NT2/D1 (cell line): ENCODE data around the gene CD58.
A peak's percentile ranks its signal among the peaks of the same experiment; 100 is the strongest.

ENCODE experiments used
- DNase-seq: peaks from one replicate; pipeline ENCODE4 v3.0.0-alpha.2; 2011; ENCODE audit warnings: low read depth, low spot score
- H3K27me3 ChIP-seq: 2 replicates; pipeline ENCODE4 v1.6.0; 2011; ENCODE audit warnings: mild to moderate bottlenecking; ENCODE audit not compliant: insufficient read length, insufficient read depth
- H3K36me3 ChIP-seq: 2 replicates; pipeline ENCODE4 v1.6.1; 2011; ENCODE audit warnings: mild to moderate bottlenecking, low read length, mixed read lengths; ENCODE audit not compliant: insufficient read depth, insufficient read length
- H3K4me1 ChIP-seq: 2 replicates; pipeline ENCODE4 v1.5.1; 2011; ENCODE audit not compliant: insufficient read depth, insufficient read length
- H3K4me3 ChIP-seq: 2 replicates; pipeline ENCODE4 v1.5.1; 2011; ENCODE audit warnings: low read depth; ENCODE audit not compliant: insufficient read length
- H3K9ac ChIP-seq: 2 replicates; pipeline ENCODE4 v1.6.0; 2011; ENCODE audit warnings: low read depth; ENCODE audit not compliant: insufficient read length
- H3K9me3 ChIP-seq: 2 replicates; pipeline ENCODE4 v1.5.1; 2011; ENCODE audit warnings: mild to moderate bottlenecking, low read length; ENCODE audit not compliant: insufficient read depth
- SUZ12 ChIP-seq: IDR thresholded peaks from 2 replicates; pipeline ENCODE4 v1.6.1; 2011; ENCODE audit not compliant: insufficient read length, insufficient read depth; ENCODE audit errors: extremely low read depth
- YY1 ChIP-seq: IDR thresholded peaks from 2 replicates; pipeline ENCODE4 v1.6.1; 2011; ENCODE audit not compliant: insufficient read length, insufficient read depth
- ZNF274 ChIP-seq: IDR thresholded peaks from 2 replicates; pipeline ENCODE4 v1.6.1; 2011; ENCODE audit warnings: mild to moderate bottlenecking, low read depth, low read length

Gene CD58

GRCh38 chr1:116503546-116504307 is 67.1 kb downstream of the CD58 start:
- TF ChIP-seq SUZ12 (no peak), YY1 (no peak), ZNF274 (no peak)
- Histone ChIP-seq H3K4me1 (no peaks in the 10 kb centered on the region), H3K36me3 (no peaks in the 10 kb centered on the region), H3K4me3 (no peak overlapping the region), H3K9me3 (no peaks in the 10 kb centered on the region), H3K27me3 (no peaks in the 10 kb centered on the region), H3K9ac (no peak overlapping the region)
- no peak for DNase-seq

GRCh38 chr1:116502671-116503314 is 68.0 kb downstream of the CD58 start:
- Histone ChIP-seq H3K36me3 (no peaks in the 10 kb centered on the region), H3K9ac (no peak overlapping the region), H3K9me3 (no peaks in the 10 kb centered on the region), H3K27me3 (no peaks in the 10 kb centered on the region), H3K4me1 (no peaks in the 10 kb centered on the region), H3K4me3 (no peak overlapping the region)
- no peak for DNase-seq
- no peak for TF ChIP-seq ZNF274
- no peak for TF ChIP-seq YY1
- TF ChIP-seq SUZ12 = no peak

GRCh38 chr1:116501870-116502244 is 69.0 kb downstream of the CD58 start:
- H3K27me3 ChIP-seq = no peaks in the 10 kb centered on the region
- no peaks in the 10 kb centered on the region for H3K36me3 ChIP-seq
- no peak for DNase-seq
- H3K9ac ChIP-seq = no peak overlapping the region
- no peaks in the 10 kb centered on the region for H3K4me1 ChIP-seq
- TF ChIP-seq ZNF274 (no peak), YY1 (no peak), SUZ12 (no peak)
- H3K9me3 ChIP-seq = no peaks in the 10 kb centered on the region
- H3K4me3 ChIP-seq = no peak overlapping the region

GRCh38 chr1:116501125-116501869 is 69.5 kb downstream of the CD58 start:
- DNase-seq = no peak
- H3K36me3 ChIP-seq = no peaks in the 10 kb centered on the region
- H3K9ac ChIP-seq = no peak overlapping the region
- no peaks in the 10 kb centered on the region for H3K27me3 ChIP-seq
- H3K9me3 ChIP-seq = no peaks in the 10 kb centered on the region
- no peak overlapping the region for H3K4me3 ChIP-seq
- TF ChIP-seq SUZ12 (no peak), ZNF274 (no peak), YY1 (no peak)
- H3K4me1 ChIP-seq = no peaks in the 10 kb centered on the region

GRCh38 chr1:116498789-116499628 is 71.8 kb downstream of the CD58 start:
- peak overlapping the region; percentile 5 for H3K9ac ChIP-seq
- H3K27me3 ChIP-seq = no peaks in the 10 kb centered on the region
- no peaks in the 10 kb centered on the region for H3K9me3 ChIP-seq
- no peak for TF ChIP-seq ZNF274
- TF ChIP-seq YY1 = peak; percentile 62
- peaks cover 2% of the 10 kb centered on the region for H3K4me1 ChIP-seq
- no peaks in the 10 kb centered on the region for H3K36me3 ChIP-seq
- DNase-seq = peak; percentile 83
- no peak overlapping the region for H3K4me3 ChIP-seq

GRCh38 chr1:116497656-116498055 is 73.2 kb downstream of the CD58 start:
- Histone ChIP-seq H3K36me3 (no peaks in the 10 kb centered on the region), H3K4me3 (no peak overlapping the region), H3K9ac (no peak overlapping the region), H3K4me1 (peaks cover 13% of the 10 kb centered on the region), H3K27me3 (no peaks in the 10 kb centered on the region), H3K9me3 (no peaks in the 10 kb centered on the region)
- TF ChIP-seq SUZ12 (no peak), ZNF274 (no peak), YY1 (no peak)
- no peak for DNase-seq

- H3K27me3 ChIP-seq = no peaks in the 10 kb centered on the region
- H3K9ac ChIP-seq = no peak overlapping the region
- H3K36me3 ChIP-seq = no peaks in the 10 kb centered on the region
- H3K9me3 ChIP-seq = no peaks in the 10 kb centered on the region
- no peak for TF ChIP-seq SUZ12
- no peak for TF ChIP-seq YY1
- no peak for TF ChIP-seq ZNF274
- H3K4me3 ChIP-seq = no peak overlapping the region
- no peak for DNase-seq
- H3K4me1 ChIP-seq = peaks cover 13% of the 10 kb centered on the region
These were observed 73.9 kb downstream of the CD58 start for GRCh38 chr1:116496898-116497297.
